GM10248 (cell line): ENCODE data around the gene MLPH.

Experiments
- CTCF ChIA-PET: fragments of 300-600 bp; sonication (Branson Sonifier 250); formaldehyde crosslinking; extraction: SDS; loops from one replicate; lab custom pipeline; 2021; ENCODE audit warnings: antibody characterized with exemption; lab: Yijun Ruan, JAX
- POLR2A ChIA-PET: fragments of 350-650 bp; sonication (Branson Sonifier 250); formaldehyde crosslinking; extraction: SDS; loops from one replicate; lab custom pipeline; 2020; ENCODE audit warnings: antibody characterized with exemption; lab: Yijun Ruan, JAX
- DNase-seq: peaks from one replicate; pipeline ENCODE4 v3.0.0; 2012; ENCODE audit errors: extremely low spot score
- CTCF ChIP-seq: IDR thresholded peaks from 2 replicates; pipeline ENCODE4 v1.5.1; 2012; ENCODE audit warnings: mild to moderate bottlenecking, low read depth; ENCODE audit errors: extremely low read depth, missing control alignments, control extremely low read depth

Gene MLPH

GRCh38 chr2:237486819-237487448 is at the start of gene MLPH:
MLPH (plus strand) TSS chr2:237487251; CDS start chr2:237493427, 6,176 bp downstream.
- ChIA-PET POLR2A (no interaction called here), CTCF (no interaction called here)
- no peak for DNase-seq
- no peak for TF ChIP-seq CTCF

DNA sequence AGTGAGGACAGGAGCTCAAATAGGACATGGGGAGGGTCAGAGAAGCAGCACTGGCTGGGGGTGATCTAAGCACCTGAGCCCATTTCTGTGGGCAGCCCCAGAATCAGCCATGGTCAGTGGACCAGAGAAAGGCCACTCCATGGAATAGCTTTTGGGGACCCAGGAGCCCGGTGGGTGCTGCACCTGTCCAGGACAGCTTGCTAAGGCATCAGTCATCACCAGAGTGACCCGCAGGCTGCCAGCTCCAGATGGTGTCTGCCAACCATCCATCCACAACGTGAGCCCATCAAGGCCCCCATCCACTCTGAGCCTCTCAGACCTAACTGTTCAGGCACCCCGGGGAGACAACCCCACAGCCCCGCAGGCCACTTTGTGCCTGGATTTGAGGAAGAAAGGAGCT is 49.5 kb upstream of the MLPH start:
- ChIA-PET CTCF (no interaction called here), POLR2A (no interaction called here)
- no peak for DNase-seq
- TF ChIP-seq CTCF = no peak

- POLR2A ChIA-PET = no interaction called here
- DNase-seq = no peak
- TF ChIP-seq CTCF = no peak
- CTCF ChIA-PET = no interaction called here
Measured at GRCh38 chr2:237438080-237438940, 48.7 kb upstream of the MLPH start.

GRCh38 chr2:237440819-237441281 is 46.2 kb upstream of the MLPH start:
- no peak for DNase-seq
- no peak for TF ChIP-seq CTCF
- ChIA-PET POLR2A (no interaction called here), CTCF (interaction anchor here (0.8 to 1.2 kb wide), 2 partner anchors 19 to 142 kb away, joined by 3 read pairs; no protein-coding TSS in a partner anchor)

GRCh38 chr2:237441605-237442274 is 45.3 kb upstream of the MLPH start:
- ChIA-PET CTCF (interaction anchor here (0.8 to 1.9 kb wide), 4 partner anchors 12 to 141 kb away, joined by 3 to 4 read pairs (median 4); no protein-coding TSS in a partner anchor), POLR2A (no interaction called here)
- DNase-seq = no peak
- TF ChIP-seq CTCF = no peak

DNA sequence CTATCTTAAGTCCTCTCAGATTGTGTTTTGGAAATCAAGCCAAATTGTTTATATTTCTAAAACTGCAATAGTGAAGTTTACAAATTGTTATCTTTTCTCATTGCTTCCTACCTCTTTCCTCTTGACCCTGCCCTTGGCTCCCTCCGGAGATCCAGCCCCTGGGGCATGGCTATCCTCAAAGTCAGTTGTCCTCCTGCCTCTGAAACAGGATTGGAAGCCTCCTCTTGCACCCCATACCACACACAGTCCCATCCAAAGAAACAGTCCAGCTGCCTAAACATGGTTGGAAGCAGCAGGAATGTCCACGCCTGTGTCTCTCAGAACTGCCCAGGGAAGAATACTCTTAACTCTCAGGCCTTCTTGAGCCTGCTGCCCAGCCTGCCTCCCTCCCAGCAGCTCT is 43.0 kb upstream of the MLPH start:
- TF ChIP-seq CTCF = no peak
- ChIA-PET POLR2A (no interaction called here), CTCF (interaction anchor here (1.9 kb wide), 1 partner anchor 23 kb away, joined by 6 read pairs; no protein-coding TSS in a partner anchor)
- no peak for DNase-seq
